Breast epithelium (tissue), 4 donors: ENCODE measurements around the gene POLH. TPM values are rescaled to one million over a fixed set of nuclear protein-coding genes. Genes with fewer than 3 reads are reported as not detected.
"Not testable (repeated sequence)": the region's sequence is repeated elsewhere in the genome, so short reads cannot be mapped to it uniquely, and the experiment has no call there.

ENCODE experiments used
- DNase-seq, 2 donors: peaks; one replicate each; pipeline ENCODE4 v3.0.0-alpha.2; 2019; ENCODE audit warnings: low spot score in 2 of 2
- H3K27ac ChIP-seq, 2 donors: fragments of 200-600 bp; sonication (generic) in 1 of 2; one replicate each; pipeline ENCODE4 v1.5.1; 2016 to 2019; ENCODE audit warnings: mild to moderate bottlenecking in 1 of 2
- H3K27me3 ChIP-seq, 2 donors: fragments of 200-600 bp; sonication (generic) in 1 of 2; one replicate each; pipeline versions ENCODE4 v1.5.1 to v1.6.0; 2017 to 2019; ENCODE audit warnings: control low read depth in 1 of 2, mild to moderate bottlenecking in 1 of 2
- H3K36me3 ChIP-seq: fragments of 200-600 bp; one replicate; pipeline ENCODE4 v1.5.1; 2019
- H3K4me1 ChIP-seq, 2 donors: fragments of 200-600 bp; sonication (generic); one replicate each; pipeline ENCODE4 v1.5.1; 2016 to 2019; ENCODE audit warnings: control low read depth in 1 of 2
- H3K4me3 ChIP-seq, 3 donors: fragments of 200-600 bp; sonication (generic); 1 replicate in 2 of 3; 2 replicates in 1 of 3; pipeline ENCODE4 v1.5.1; 2016 to 2019; ENCODE audit warnings: mild to moderate bottlenecking in 3 of 3, moderate library complexity in 2 of 3
- H3K9me3 ChIP-seq, 2 donors: fragments of 200-600 bp; sonication (generic) in 1 of 2; one replicate each; pipeline ENCODE4 v1.5.1; 2016 to 2019; ENCODE audit warnings: control low read depth in 1 of 2
- POLR2A ChIP-seq: fragments of 450-650 bp; IDR thresholded peaks from one replicate; pipeline ENCODE4 v1.6.1; 2016; ENCODE audit warnings: antibody characterized with exemption, mild to moderate bottlenecking, moderate library complexity
- POLR2AphosphoS5 ChIP-seq, 3 donors: sonication (generic); formaldehyde crosslinking; IDR thresholded peaks; one replicate each; pipeline ENCODE4 v1.6.1; 2017; ENCODE audit warnings: antibody characterized with exemption in 3 of 3
- intact Hi-C: fragments of 100-400 bp; cut with DNase I; formaldehyde crosslinking; loops from one replicate; pipeline ENCODE4 v1.15.1; 2023; ENCODE audit warnings: low total_unique reads
- total RNA-seq, 3 donors: library from RNA; depleted of rRNA; stranded (reverse); fragments of >200 nt; gene quantifications; one replicate each; pipeline ENCODE4 v1.1.0, GENCODE V29; 2016
- TF ChIP-seq, protein P1 (sequence below), 3 donors: fragments of 450-650 bp; IDR thresholded peaks; one replicate each; pipeline ENCODE4 v1.5.1; 2016 to 2017; ENCODE audit warnings: antibody characterized with exemption in 3 of 3, mild to moderate bottlenecking in 3 of 3, moderate library complexity in 3 of 3

POLH gene
- total RNA-seq, 3 donors from 2014 or later: 8.6 to 13.0 (median 9.8) TPM

DNA sequence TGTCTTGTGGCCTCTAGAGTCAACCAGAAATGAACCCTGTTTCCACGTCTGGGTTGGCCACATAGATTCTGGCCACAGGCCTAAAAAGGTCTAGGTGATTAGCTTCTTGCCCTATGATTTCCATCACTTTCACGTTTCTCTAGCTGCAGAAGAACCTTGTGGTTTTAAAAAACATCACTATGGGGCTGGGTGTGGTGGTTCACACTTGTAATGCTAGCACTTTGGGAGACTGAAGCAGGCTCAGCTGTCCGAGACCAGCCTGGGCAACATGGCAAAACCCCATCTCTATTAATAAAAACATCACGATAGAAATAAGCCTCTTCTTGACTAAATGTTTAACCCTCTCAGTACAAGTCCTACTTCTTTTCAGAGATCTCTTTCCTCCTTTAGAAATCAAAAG, 31.5 kb upstream of the POLH start:
- no peak for TF ChIP-seq POLR2A
- TF ChIP-seq, protein P1, sequence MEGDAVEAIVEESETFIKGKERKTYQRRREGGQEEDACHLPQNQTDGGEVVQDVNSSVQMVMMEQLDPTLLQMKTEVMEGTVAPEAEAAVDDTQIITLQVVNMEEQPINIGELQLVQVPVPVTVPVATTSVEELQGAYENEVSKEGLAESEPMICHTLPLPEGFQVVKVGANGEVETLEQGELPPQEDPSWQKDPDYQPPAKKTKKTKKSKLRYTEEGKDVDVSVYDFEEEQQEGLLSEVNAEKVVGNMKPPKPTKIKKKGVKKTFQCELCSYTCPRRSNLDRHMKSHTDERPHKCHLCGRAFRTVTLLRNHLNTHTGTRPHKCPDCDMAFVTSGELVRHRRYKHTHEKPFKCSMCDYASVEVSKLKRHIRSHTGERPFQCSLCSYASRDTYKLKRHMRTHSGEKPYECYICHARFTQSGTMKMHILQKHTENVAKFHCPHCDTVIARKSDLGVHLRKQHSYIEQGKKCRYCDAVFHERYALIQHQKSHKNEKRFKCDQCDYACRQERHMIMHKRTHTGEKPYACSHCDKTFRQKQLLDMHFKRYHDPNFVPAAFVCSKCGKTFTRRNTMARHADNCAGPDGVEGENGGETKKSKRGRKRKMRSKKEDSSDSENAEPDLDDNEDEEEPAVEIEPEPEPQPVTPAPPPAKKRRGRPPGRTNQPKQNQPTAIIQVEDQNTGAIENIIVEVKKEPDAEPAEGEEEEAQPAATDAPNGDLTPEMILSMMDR (IDR thresholded peaks at IDR 0.05): no peak
- TF ChIP-seq POLR2AphosphoS5 (IDR thresholded peaks at IDR 0.05): no peak
- intact Hi-C loops: no loop called here

DNA sequence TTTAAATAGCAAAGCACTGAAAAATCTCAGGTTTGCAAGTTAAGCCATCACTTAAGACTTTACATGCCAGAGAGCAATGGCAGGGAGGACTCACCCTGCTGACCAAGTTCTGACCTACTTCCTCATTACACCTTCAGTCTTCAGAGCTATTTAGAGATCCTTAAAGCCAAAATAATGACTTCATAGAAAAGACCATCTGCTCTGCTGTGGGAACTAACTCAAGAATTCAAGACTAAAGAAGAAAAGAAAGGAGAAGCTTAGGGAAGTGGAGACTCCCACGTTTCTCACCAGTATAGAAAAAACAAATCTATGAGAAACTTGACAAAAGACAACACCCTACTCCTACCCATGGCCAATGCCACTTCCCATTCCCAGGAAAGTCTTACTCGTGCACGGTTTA, 28.8 kb upstream of the POLH start:
- Histone ChIP-seq H3K27me3 (no peaks in the 10 kb centered on the region), H3K4me3 (no peak overlapping the region), H3K9me3 (no peaks in the 10 kb centered on the region), H3K27ac (no peak overlapping the region), H3K36me3 (peaks cover 8% of the 10 kb centered on the region), H3K4me1 (no peaks in the 10 kb centered on the region)
- no peak for TF ChIP-seq POLR2A
- intact Hi-C loops: no loop called here
- DNase-seq: no peak

More for the DNA sequence above, 31.5 kb upstream of the POLH start:
- no peaks in the 10 kb centered on the region for H3K27me3 ChIP-seq
- no peak for DNase-seq
- no peak overlapping the region for H3K27ac ChIP-seq
- H3K9me3 ChIP-seq: no peaks in the 10 kb centered on the region
- no peaks in the 10 kb centered on the region for H3K4me1 ChIP-seq
- peaks cover 8% of the 10 kb centered on the region for H3K36me3 ChIP-seq
- H3K4me3 ChIP-seq: no peak overlapping the region

DNA sequence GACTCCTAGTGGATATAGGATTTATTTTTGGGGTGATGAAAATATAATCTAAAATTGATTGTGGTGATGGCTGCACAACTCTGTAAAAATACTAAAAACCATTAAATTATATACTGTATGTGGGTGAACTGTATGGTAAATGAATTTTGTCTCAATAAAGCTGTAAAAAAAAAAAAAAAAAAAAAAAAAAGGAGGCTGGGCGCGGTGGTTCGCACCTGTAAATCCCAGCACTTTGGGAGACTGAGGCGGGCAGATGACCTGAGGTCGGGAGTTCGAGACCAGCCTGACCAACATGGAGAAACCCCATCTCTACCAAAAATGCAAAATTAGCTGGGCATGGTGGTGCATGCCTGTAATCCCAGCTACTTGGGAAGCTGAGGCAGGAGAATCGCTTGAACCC, 18.4 kb upstream of the POLH start:
- H3K4me1 ChIP-seq, H3K36me3 ChIP-seq, H3K27me3 ChIP-seq, H3K9me3 ChIP-seq, H3K4me3 ChIP-seq, H3K27ac ChIP-seq, intact Hi-C loops, DNase-seq: not testable (repeated sequence)

DNA sequence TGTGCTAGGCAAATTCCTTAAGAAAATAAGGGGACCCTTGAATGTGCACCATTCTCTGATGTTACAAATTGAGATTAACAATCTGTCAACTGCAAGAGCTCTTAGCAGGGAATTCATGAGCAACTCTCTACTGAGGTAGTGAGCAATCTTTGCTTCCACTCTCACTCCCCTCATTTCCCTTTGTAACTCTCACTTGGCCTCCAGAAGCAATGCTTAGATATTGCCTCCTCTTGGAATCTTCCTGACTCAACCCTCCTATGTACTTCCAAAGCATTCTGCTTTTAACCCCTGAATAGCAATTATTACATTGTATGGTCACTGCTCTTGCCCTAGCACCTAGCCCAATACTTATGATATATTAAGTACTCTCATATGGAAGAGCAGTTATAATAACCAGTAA, 16.7 kb upstream of the POLH start:
- Histone ChIP-seq H3K27me3 (no peaks in the 10 kb centered on the region), H3K36me3 (peaks cover 9% of the 10 kb centered on the region), H3K9me3 (no peaks in the 10 kb centered on the region), H3K4me1 (no peaks in the 10 kb centered on the region), H3K4me3 (no peak overlapping the region), H3K27ac (no peak overlapping the region)
- DNase-seq: no peak
- intact Hi-C loops: no loop called here
- TF ChIP-seq, protein P1 (IDR thresholded peaks at IDR 0.05): no peak
- TF ChIP-seq POLR2A (no peak), POLR2AphosphoS5 (IDR thresholded peaks at IDR 0.05) (no peak)

DNA sequence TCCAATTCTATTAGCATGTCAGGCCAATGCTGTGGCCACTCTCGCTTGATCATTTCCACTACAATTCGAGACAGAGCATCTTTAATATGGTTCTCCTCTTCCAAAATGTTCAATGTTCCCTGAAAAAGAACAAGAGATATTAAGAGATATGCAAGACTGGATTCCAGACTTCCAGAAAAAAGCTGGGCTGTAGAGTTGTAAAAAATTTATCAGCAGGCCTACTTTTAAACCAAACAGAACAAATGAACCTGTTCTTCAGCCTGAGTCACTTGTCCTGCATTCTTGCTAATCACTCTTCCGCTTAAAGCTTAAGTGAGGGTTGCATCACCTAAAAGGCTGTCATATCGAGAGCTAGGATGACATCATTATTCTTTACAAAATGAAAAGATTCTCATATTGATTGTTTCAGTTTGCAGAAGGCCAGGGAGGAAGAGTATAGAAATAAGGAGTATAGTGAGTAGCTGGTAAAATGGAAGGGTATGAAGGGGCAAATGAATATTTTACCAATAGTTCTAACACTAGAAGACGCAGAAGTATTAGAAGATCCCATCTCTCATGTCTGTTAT, 5.0 kb upstream of the POLH start:
- Histone ChIP-seq H3K36me3 (peaks cover 8% of the 10 kb centered on the region), H3K4me1 (peaks cover 4 to 7% of the 10 kb centered on the region in 2 donors), H3K4me3 (no peak overlapping the region), H3K27ac (no peak overlapping the region), H3K27me3 (no peaks in the 10 kb centered on the region), H3K9me3 (no peaks in the 10 kb centered on the region)
- DNase-seq: no peak
- TF ChIP-seq POLR2AphosphoS5 (IDR thresholded peaks at IDR 0.05) (no peak), POLR2A (no peak)
- TF ChIP-seq, protein P1 (IDR thresholded peaks at IDR 0.05): no peak
- intact Hi-C loops: loop anchor here (2.0 kb wide), 1 partner anchor 58 kb away; the partner anchor contains the start of gene GTPBP2

DNA sequence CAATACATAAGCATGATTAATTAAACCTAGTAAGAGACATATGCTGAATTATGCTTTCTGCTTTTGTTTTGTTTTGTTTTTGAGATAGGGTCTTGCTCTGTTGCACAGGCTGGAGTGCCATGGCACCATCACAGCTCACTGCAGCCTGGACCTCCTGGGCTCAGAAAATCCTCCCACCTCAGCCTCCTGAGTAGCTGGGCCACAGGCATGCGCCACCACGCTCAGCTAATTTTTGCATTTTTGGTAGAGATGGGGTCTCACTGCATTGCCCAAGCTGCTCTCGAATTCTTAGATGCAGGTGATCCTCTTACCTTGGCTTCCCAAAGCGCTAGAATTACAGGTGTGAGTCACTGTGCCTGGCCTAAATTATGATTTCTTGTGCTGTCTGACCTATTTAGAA, 4.0 kb upstream of the POLH start:
- H3K27ac ChIP-seq: no peak overlapping the region

More for the DNA sequence above, 4.0 kb upstream of the POLH start:
- H3K4me3 ChIP-seq: no peak overlapping the region
- no peaks in the 10 kb centered on the region for H3K9me3 ChIP-seq
- DNase-seq: no peak
- H3K36me3 ChIP-seq: peaks cover 8% of the 10 kb centered on the region
- TF ChIP-seq POLR2AphosphoS5 (IDR thresholded peaks at IDR 0.05) (no peak), POLR2A (no peak)
- TF ChIP-seq, protein P1 (IDR thresholded peaks at IDR 0.05): no peak
- H3K27me3 ChIP-seq: no peaks in the 10 kb centered on the region
- peaks cover 4 to 9% of the 10 kb centered on the region in 2 donors for H3K4me1 ChIP-seq
- intact Hi-C loops: no loop called here
